BE2C (cell line): Measurements from ENCODE around the gene GRIN2A.

Experiments
- DNase-seq: peaks from one replicate; pipeline ENCODE4 v3.0.0-alpha.2; 2020
- H3K27me3 ChIP-seq: fragments of 250-450 bp; sonication (Bioruptor Pico); 2 replicates; pipeline ENCODE4 v1.5.1; 2020; ENCODE audit warnings: mild to moderate bottlenecking
- H3K36me3 ChIP-seq: fragments of 250-450 bp; sonication (Bioruptor Pico); 2 replicates; pipeline ENCODE4 v1.5.1; 2020; ENCODE audit warnings: mild to moderate bottlenecking
- H3K4me1 ChIP-seq: fragments of 250-450 bp; sonication (Bioruptor Pico); 2 replicates; pipeline ENCODE4 v1.5.1; 2020
- H3K4me3 ChIP-seq: 2 replicates; pipeline ENCODE4 v1.5.1; 2011; ENCODE audit warnings: low read depth, low read length
- H3K9me3 ChIP-seq: fragments of 250-450 bp; sonication (Bioruptor Pico); 2 replicates; pipeline ENCODE4 v1.5.1; 2020
- CTCF ChIP-seq: IDR thresholded peaks from 2 replicates; pipeline ENCODE4 v1.5.1; 2012; ENCODE audit warnings: mild to moderate bottlenecking, low read depth, low read length

Gene GRIN2A

GRCh38 chr16:9849697-9850245, 332.5 kb downstream of the GRIN2A start:
- DNase-seq, result no peak
- H3K27me3 ChIP-seq, result no peaks in the 10 kb centered on the region
- no peaks in the 10 kb centered on the region for H3K4me1 ChIP-seq
- no peaks in the 10 kb centered on the region for H3K36me3 ChIP-seq
- TF ChIP-seq CTCF, result no peak
- H3K4me3 ChIP-seq, result no peak overlapping the region
- H3K9me3 ChIP-seq, result no peaks in the 10 kb centered on the region

GRCh38 chr16:9847146-9847545, 335.1 kb downstream of the GRIN2A start:
- DNase-seq, result no peak
- Histone ChIP-seq H3K4me1 (no peaks in the 10 kb centered on the region), H3K27me3 (no peaks in the 10 kb centered on the region), H3K9me3 (no peaks in the 10 kb centered on the region), H3K36me3 (no peaks in the 10 kb centered on the region), H3K4me3 (no peak overlapping the region)
- TF ChIP-seq CTCF, result no peak

- Histone ChIP-seq H3K27me3 (no peaks in the 10 kb centered on the region), H3K4me1 (no peaks in the 10 kb centered on the region), H3K9me3 (no peaks in the 10 kb centered on the region), H3K36me3 (no peaks in the 10 kb centered on the region), H3K4me3 (no peak overlapping the region)
- TF ChIP-seq CTCF, result no peak
- no peak for DNase-seq
Measured at GRCh38 chr16:9846362-9847099, 335.7 kb downstream of the GRIN2A start.

GRCh38 chr16:9845661-9846361, 336.4 kb downstream of the GRIN2A start:
- no peaks in the 10 kb centered on the region for H3K4me1 ChIP-seq
- no peaks in the 10 kb centered on the region for H3K27me3 ChIP-seq
- H3K9me3 ChIP-seq, result no peaks in the 10 kb centered on the region
- H3K4me3 ChIP-seq, result no peak overlapping the region
- no peaks in the 10 kb centered on the region for H3K36me3 ChIP-seq
- no peak for TF ChIP-seq CTCF
- no peak for DNase-seq

GRCh38 chr16:9844361-9844760, 337.9 kb downstream of the GRIN2A start:
- DNase-seq, result no peak
- no peak for TF ChIP-seq CTCF
- H3K4me3 ChIP-seq, result no peak overlapping the region
- no peaks in the 10 kb centered on the region for H3K36me3 ChIP-seq
- H3K4me1 ChIP-seq, result no peaks in the 10 kb centered on the region
- H3K27me3 ChIP-seq, result no peaks in the 10 kb centered on the region
- H3K9me3 ChIP-seq, result no peaks in the 10 kb centered on the region
